IPS-18c (cell line): Measurements from ENCODE around the gene CDC42EP1.
"Not testable (repeated sequence)": the region's sequence is repeated elsewhere in the genome, so short reads cannot be mapped to it uniquely, and the experiment has no call there.

Experiments used
- H3K4me3 ChIP-seq: 2 replicates; pipeline ENCODE4 v1.7.0; 2013; ENCODE audit warnings: low read depth, mild to moderate bottlenecking, low read length, moderate library complexity; ENCODE audit not compliant: insufficient read depth
- H3K9me3 ChIP-seq: one replicate; pipeline ENCODE4 v1.6.1; 2013; ENCODE audit warnings: mild to moderate bottlenecking, low read length, moderate library complexity; ENCODE audit not compliant: control insufficient read depth, insufficient read depth

Gene CDC42EP1

GRCh38 chr22:37594237-37594636 lies 34.0 kb downstream of the CDC42EP1 start:
- H3K4me3 ChIP-seq, result no peak overlapping the region
- no peaks in the 10 kb centered on the region for H3K9me3 ChIP-seq

- Histone ChIP-seq H3K9me3 (no peaks in the 10 kb centered on the region), H3K4me3 (no peak overlapping the region)
Observed at GRCh38 chr22:37599153-37599552, 38.9 kb downstream of the CDC42EP1 start.

GRCh38 chr22:37601203-37601539 lies 40.9 kb downstream of the CDC42EP1 start:
- Histone ChIP-seq H3K4me3 (no peak overlapping the region), H3K9me3 (no peaks in the 10 kb centered on the region)

GRCh38 chr22:37601540-37602442 lies 41.5 kb downstream of the CDC42EP1 start:
- Histone ChIP-seq H3K4me3 (no peak overlapping the region; the same call in 1 of the 2 replicates), H3K9me3 (no peaks in the 10 kb centered on the region)

- H3K4me3 ChIP-seq, H3K9me3 ChIP-seq: not testable (repeated sequence)
Observed at GRCh38 chr22:37602546-37603277, 42.4 kb downstream of the CDC42EP1 start.

- Histone ChIP-seq H3K4me3 (no peak overlapping the region), H3K9me3 (no peaks in the 10 kb centered on the region)
Observed at GRCh38 chr22:37604074-37604473, 43.8 kb downstream of the CDC42EP1 start.

- Histone ChIP-seq H3K4me3 (no peak overlapping the region), H3K9me3 (no peaks in the 10 kb centered on the region)
Observed at GRCh38 chr22:37604875-37605274, 44.6 kb downstream of the CDC42EP1 start.

GRCh38 chr22:37607010-37607934 lies 47.0 kb downstream of the CDC42EP1 start:
- peak overlapping the region; percentile 39 for H3K4me3 ChIP-seq
- no peaks in the 10 kb centered on the region for H3K9me3 ChIP-seq

GRCh38 chr22:37607935-37608476 lies 47.7 kb downstream of the CDC42EP1 start:
- no peaks in the 10 kb centered on the region for H3K9me3 ChIP-seq
- H3K4me3 ChIP-seq, result peak overlapping the region; percentile 87

- H3K9me3 ChIP-seq, result no peaks in the 10 kb centered on the region
- peak within 1 kb of the TSS; percentile 87 for H3K4me3 ChIP-seq
Observed at GRCh38 chr22:37608477-37609239, 48.4 kb downstream of the CDC42EP1 start, which contains the start of gene GGA1. Gene GGA1, plus strand, starts transcription at chr22:37608834. Its CDS starts 27 bp downstream, at chr22:37608861.

- peak overlapping the region; percentile 87 for H3K4me3 ChIP-seq
- H3K9me3 ChIP-seq, result no peaks in the 10 kb centered on the region
Observed at GRCh38 chr22:37609240-37610152, 49.2 kb downstream of the CDC42EP1 start.

GRCh38 chr22:37610153-37610475 lies 49.8 kb downstream of the CDC42EP1 start:
- peak overlapping the region; percentile 87; the same call in 1 of the 2 replicates for H3K4me3 ChIP-seq
- H3K9me3 ChIP-seq, result not testable (repeated sequence)

- Histone ChIP-seq H3K9me3 (no peaks in the 10 kb centered on the region), H3K4me3 (0 out of 2 replicates have a peak overlapping the region, but pooled peaks have one; percentile 24)
Observed at GRCh38 chr22:37610480-37611129, 50.3 kb downstream of the CDC42EP1 start.

- Histone ChIP-seq H3K4me3 (no peak overlapping the region), H3K9me3 (no peaks in the 10 kb centered on the region)
Observed at GRCh38 chr22:37611207-37611606, 50.9 kb downstream of the CDC42EP1 start.
